Left lobe of liver (tissue), 2 donors: Measurements from ENCODE around the gene TMF1. TPM values are rescaled to one million over a fixed set of nuclear protein-coding genes. Genes with fewer than 3 reads are reported as not detected.

ENCODE experiments used
- ATAC-seq: fragments of 200-7000 bp; cut with Tn5 transposase; one replicate; pipeline ENCODE4 v1.9.1; 2020; ENCODE audit warnings: mild to moderate bottlenecking, moderate library complexity
- DNase-seq: peaks from one replicate; pipeline ENCODE4 v3.0.0-alpha.2; 2020; ENCODE audit warnings: low spot score
- total RNA-seq: library from RNA; stranded (reverse); gene quantifications from one replicate; pipeline ENCODE4 v1.2.1, GENCODE V29; 2021
- donor health status: DM: no; HTN: no; CAD: no; lungs with moderate emphysema.
- donor health status: DM: no; HTN: yes; CAD: no.

TMF1 gene
- 9.2 TPM for total RNA-seq

GRCh38 chr3:69051756-69052471 lies at the start of gene TMF1:
Gene TMF1 (minus strand): TSS chr3:69052333. CDS start chr3:69052086, 247 bp downstream.
- ATAC-seq (peak; percentile 95), DNase-seq (peak; percentile 98)

- DNase-seq: no peak
- ATAC-seq: no peak
These were observed 47.4 kb upstream of the TMF1 start for GRCh38 chr3:69099576-69099975.

- DNase-seq: no peak
- no peak for ATAC-seq
These were observed 45.4 kb upstream of the TMF1 start for GRCh38 chr3:69097407-69098086.

GRCh38 chr3:69096299-69096698 lies 44.2 kb upstream of the TMF1 start:
- no peak for ATAC-seq
- no peak for DNase-seq

GRCh38 chr3:69095636-69096035 lies 43.5 kb upstream of the TMF1 start:
- ATAC-seq (no peak), DNase-seq (no peak)

DNA sequence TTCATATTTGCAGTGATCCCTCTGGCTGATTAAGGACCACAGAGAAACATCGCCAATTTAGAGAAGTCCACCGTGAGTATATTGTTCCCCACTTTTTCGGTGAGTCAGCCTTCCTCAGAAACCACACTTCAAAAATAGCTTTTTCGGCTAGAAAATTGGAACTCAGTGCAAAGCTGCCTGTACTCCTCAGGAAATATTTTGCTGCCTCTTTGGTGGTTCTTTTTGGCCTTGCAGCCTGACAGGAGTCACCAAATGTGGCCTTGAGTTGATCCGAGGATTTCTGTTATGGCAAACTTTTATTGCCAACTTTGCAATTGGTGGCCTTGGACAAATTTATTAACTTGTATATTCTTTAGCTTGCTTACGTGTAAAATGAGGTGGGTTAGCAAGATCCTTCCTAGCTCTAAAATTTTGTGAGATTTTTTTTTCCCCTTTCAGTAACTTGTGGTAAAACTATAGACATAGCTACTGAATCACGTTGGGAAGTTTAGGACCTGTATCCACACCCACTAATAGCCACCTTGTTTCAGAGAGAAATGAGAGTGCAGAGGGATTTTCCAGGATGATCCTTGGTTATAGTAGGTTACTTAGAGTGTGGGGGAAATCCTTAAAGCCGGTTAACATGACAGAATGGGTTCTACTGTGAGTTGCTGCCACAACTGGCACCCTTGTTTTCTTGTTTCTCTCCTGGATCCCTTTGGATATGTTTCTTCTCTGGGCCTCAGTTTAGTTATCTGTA lies 42.5 kb upstream of the TMF1 start:
- ATAC-seq (no peak), DNase-seq (no peak)

DNA sequence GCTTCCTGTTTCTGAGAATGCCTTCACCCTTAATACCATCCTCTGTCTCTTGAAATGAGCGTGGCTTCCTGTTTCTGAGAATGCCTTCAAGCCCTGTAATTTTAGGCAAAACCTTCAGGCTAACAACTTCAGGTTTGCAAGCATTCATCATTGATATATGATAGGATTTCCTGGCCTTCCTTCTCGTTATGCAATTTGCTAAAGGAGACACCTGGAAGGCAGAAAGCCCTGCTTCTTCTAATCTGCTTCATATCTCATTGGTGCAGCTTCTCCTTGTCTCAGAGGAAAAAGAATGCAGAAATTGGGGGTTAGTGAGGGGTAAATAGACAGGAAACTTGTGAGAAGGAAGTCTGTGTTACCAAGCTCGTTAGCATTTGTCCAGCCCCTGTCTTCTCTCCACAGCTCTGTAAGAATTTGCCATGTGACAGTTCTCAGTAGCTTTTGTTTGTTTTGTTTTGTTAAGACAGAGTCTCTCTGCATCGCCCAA lies 39.9 kb upstream of the TMF1 start:
- ATAC-seq (peak; percentile 29), DNase-seq (no peak)

DNA sequence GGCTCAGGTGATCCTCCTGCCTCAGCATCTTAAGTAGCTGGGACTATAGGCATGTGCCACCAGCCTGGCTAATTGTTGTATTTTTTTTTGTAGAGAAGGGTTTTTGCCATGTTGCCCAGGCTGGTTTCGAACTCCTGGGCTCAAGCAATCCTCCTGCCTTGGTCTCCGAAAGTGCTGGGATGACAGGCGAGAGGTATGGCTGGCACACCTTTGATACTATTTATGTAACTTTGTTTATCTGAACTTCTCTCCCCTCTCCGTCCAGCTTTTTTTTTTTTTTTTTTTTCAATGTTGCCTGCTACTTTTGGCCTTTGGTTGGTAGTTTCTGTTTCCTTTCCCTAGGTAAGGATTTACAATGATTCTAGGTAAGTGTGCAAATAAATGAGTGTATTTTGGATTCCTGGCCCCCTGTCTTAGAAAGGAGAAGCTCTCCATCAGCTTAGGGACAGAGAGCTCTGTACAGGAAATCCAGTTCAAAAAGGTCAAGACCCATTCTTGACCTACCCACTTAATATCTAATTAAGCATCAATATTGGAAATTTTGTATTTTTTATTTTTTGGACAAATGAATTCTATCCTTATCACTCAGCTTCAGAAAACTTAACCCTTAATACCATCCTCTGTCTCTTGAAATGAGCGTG lies 39.4 kb upstream of the TMF1 start:
- ATAC-seq: peak; percentile 62
- no peak for DNase-seq

GRCh38 chr3:69090021-69090420 lies 37.9 kb upstream of the TMF1 start:
- ATAC-seq (no peak), DNase-seq (no peak)

- DNase-seq (no peak), ATAC-seq (no peak)
These were observed 35.9 kb upstream of the TMF1 start for GRCh38 chr3:69088063-69088462.

DNA sequence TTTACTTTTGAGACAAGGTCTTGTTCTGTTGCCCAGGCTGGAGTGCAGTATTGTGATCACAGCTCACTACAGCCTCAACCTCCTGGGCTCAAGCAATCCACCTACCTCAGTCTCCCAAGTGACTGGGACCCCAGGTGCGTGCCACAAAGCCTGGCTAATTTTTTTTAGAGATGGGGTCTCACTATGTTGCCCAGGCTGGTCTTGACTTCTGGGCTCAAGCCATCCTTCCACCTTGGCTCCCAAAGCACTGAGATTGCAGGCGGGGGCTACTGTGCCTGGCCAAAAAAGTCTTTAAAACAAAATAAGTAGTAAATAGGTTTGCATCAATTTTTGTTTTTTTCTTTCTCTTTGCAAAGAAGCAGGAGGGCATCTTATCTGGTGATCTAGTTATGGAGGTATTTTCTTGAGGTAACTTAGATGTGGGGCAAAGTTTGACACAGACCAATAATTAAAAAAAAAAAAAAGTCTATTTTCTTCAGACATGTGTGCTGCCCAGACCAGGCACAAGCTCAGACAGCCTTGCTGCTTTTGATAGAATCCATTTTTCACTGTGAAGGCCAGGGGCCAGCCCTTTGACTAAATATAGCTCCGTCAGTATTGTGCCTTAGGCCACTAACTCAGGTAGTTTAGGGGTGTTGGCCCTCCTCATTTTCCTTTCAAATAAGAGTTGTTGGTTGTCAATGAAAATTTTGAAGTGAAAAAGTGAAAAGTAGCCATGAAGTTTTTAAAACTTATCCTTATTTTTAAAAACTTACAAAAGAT lies 35.1 kb upstream of the TMF1 start:
- ATAC-seq: no peak
- DNase-seq: no peak

DNA sequence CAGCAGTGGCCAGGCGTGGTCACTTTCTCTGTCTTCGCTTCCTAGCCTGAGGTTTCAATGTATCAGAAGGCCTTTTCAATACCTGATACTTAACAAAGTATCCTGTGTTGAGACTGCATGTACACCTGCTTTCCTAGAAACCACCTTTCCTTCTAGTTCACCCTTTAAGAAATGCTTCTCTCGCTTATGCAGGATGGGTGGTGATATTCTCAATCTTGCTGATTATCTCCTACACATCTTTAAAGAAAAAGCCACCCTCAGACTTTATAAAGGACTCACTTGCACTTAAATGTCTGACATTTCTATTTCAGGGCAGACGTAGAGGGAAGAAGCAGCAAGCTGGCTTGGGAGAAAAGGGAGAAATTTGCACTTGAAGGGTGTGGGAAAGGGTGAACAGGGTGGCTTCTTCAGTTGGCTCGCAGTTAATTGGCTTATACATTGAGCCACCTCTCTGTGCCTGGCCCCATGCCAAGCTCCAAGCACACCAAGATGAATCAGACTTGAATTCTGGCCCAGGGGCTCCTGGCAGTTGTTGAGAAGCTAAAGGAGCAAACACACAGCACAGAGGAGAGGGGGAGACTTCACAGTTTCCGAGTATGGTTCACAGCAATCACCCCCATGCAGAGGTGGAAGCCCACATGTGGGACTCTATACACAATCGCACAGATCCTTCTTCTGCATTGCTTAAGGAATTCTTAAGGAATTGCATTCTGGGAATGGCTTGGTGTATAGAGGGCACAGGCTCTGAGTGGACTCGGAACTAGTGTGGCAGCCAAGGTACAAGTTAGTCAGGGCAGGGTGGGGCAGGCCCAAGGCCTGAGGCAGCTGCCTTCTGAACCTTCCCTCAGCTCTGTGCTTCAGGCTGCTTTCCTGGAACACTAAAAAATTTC lies 33.9 kb upstream of the TMF1 start:
- DNase-seq (peak; percentile 82), ATAC-seq (peak; percentile 63)

DNA sequence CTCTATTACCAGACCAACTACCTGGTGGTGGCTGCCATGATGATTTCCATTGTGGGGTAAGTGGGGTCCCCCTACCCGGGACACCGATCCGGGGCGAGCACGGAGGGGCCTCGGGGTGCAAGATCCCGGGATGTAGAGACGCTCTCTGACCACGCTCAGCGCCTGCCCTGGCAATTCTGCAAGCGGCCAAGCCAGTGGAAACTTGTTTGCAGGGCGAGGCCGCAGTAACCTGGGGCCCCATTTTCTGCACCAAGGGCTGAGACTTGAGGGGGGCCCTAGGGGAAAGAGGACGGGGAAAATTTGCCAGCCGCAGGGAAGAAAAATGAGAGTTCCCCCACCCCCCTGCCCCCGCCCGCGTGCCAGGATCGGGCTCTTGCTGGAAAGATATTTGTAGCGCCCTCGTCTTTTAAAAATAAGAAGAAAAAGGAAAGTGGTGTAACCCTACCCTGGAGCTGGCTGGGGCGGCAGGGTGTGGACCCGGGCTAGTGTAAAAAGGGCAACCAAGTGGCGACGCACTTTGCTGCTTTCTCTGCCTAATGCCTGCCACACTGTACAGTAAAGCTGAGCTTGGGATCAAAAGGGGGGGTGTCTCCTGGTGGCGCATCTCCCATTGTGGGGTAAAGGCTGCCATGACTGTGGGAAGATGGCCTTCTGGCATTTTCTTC lies 33.2 kb upstream of the TMF1 start:
- peak; percentile 53 for ATAC-seq
- DNase-seq: peak; percentile 56

DNA sequence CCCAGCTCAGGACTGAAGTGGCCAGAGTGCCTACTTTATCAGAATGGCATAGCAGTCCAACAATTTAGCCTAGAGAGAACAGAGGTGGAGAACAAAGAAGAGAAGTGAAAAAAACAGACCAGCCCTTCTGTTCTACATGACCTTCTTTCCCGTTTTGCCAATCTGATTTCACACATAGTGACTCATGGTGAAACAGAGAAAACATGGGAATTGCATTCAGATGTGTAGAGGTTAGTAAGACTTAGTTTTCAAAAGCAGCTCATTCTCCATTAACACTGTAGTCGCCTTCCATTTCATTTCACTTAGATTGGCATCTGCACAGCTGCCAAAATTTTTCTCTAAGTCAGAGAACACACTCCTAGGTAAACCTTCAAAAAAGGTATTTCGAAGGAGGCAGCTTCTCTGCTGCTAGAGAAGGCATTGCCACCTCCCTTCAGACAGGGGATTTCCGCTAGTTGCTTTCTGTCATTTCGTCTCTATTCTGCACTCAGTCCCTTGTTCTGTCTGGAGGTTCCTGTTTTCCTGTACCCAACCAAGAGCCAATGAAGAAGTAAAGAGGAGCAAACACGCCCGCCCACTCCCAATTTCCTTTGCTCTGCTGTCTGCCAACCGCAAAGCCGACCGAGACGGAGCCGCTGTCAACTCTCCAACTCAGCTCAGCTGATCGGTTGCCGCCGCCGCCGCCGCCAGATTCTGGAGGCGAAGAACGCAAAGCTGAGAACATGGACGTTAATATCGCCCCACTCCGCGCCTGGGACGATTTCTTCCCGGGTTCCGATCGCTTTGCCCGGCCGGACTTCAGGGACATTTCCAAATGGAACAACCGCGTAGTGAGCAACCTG lies 32.4 kb upstream of the TMF1 start, which contains the start of gene ARL6IP5:
TSS of gene ARL6IP5 (plus strand) at position 612 of the 842 bp plus-strand sequence. CDS start at position 723, 111 bp downstream.
- peak; percentile 94 for DNase-seq
- peak; percentile 75 for ATAC-seq

GRCh38 chr3:69082805-69083204 lies 30.7 kb upstream of the TMF1 start:
- no peak for DNase-seq
- ATAC-seq: no peak

- ATAC-seq (no peak), DNase-seq (no peak)
These were observed 30.2 kb upstream of the TMF1 start for GRCh38 chr3:69082361-69082760.

GRCh38 chr3:69081583-69082262 lies 29.6 kb upstream of the TMF1 start:
- DNase-seq: no peak
- ATAC-seq: no peak
